Type B pancreatic cell (in vitro differentiated cells): ENCODE results near the gene PIGN. TPM values are rescaled to one million over a fixed set of nuclear protein-coding genes. Genes with fewer than 3 reads are reported as not detected.
"Not testable (repeated sequence)": the region's sequence is repeated elsewhere in the genome, so short reads cannot be mapped to it uniquely, and the experiment has no call there.

ENCODE experiments used
- DNase-seq: peaks from one replicate; pipeline ENCODE4 v3.0.0; 2021; ENCODE audit warnings: mixed read lengths; ENCODE audit not compliant: unreplicated experiment; ENCODE audit errors: extremely low spot score
- H3K27ac Mint-ChIP-seq: 2 replicates; pipeline ENCODE4 v1.8.0; 2021; ENCODE audit warnings: mild to moderate bottlenecking, mixed read lengths
- H3K27me3 Mint-ChIP-seq: 2 replicates; pipeline ENCODE4 v1.8.0; 2021; ENCODE audit warnings: mixed read lengths
- H3K36me3 Mint-ChIP-seq: 2 replicates; pipeline ENCODE4 v1.8.0; 2021; ENCODE audit warnings: mixed read lengths
- H3K4me1 Mint-ChIP-seq: one replicate; pipeline ENCODE4 v1.8.0; 2021; ENCODE audit warnings: mixed read lengths; ENCODE audit not compliant: unreplicated experiment
- H3K4me3 Mint-ChIP-seq: 2 replicates; pipeline ENCODE4 v1.8.0; 2021; ENCODE audit warnings: mild to moderate bottlenecking, mixed read lengths
- H3K9me3 Mint-ChIP-seq: 2 replicates; pipeline ENCODE4 v1.8.0; 2021; ENCODE audit warnings: mixed read lengths
- CTCF ChIP-seq: fragments of 200-600 bp; sonication (generic); conservative IDR thresholded peaks from 2 replicates; pipeline ENCODE4 v1.5.0; 2021; ENCODE audit warnings: antibody characterized with exemption, mild to moderate bottlenecking
- total RNA-seq: library from RNA; stranded (reverse); gene quantifications from 2 replicates; pipeline ENCODE4 v1.2.1, GENCODE V29; 2021; ENCODE audit warnings: low replicate concordance

The PIGN gene
- total RNA-seq, 1 donor from 2014 or later: 33.8 TPM

- no peak overlapping the region for H3K4me3 Mint-ChIP-seq
- peaks cover 18% of the 10 kb centered on the region for H3K36me3 Mint-ChIP-seq
- no peaks in the 10 kb centered on the region for H3K27me3 Mint-ChIP-seq
- H3K9me3 Mint-ChIP-seq: no peaks in the 10 kb centered on the region
- peaks cover 3% of the 10 kb centered on the region for H3K4me1 Mint-ChIP-seq
- H3K27ac Mint-ChIP-seq: no peak overlapping the region
- no peak for TF ChIP-seq CTCF
- DNase-seq: no peak
These were observed 142.3 kb downstream of the PIGN start for GRCh38 chr18:62044490-62045000.

GRCh38 chr18:62037989-62038778, 148.7 kb downstream of the PIGN start:
- H3K27ac Mint-ChIP-seq: no peak overlapping the region
- H3K9me3 Mint-ChIP-seq: no peaks in the 10 kb centered on the region
- H3K36me3 Mint-ChIP-seq: no peaks in the 10 kb centered on the region
- no peaks in the 10 kb centered on the region for H3K27me3 Mint-ChIP-seq
- peaks cover 24% of the 10 kb centered on the region for H3K4me1 Mint-ChIP-seq
- no peak overlapping the region for H3K4me3 Mint-ChIP-seq
- DNase-seq: no peak
- no peak for TF ChIP-seq CTCF

- no peak for DNase-seq
- peaks cover 20% of the 10 kb centered on the region for H3K4me1 Mint-ChIP-seq
These were observed 149.7 kb downstream of the PIGN start for GRCh38 chr18:62037012-62037742.

GRCh38 chr18:62034286-62034685, 152.6 kb downstream of the PIGN start:
- H3K4me1 Mint-ChIP-seq: peaks cover 33% of the 10 kb centered on the region
- H3K9me3 Mint-ChIP-seq, H3K27me3 Mint-ChIP-seq, DNase-seq, H3K27ac Mint-ChIP-seq, H3K4me3 Mint-ChIP-seq, H3K36me3 Mint-ChIP-seq: not testable (repeated sequence)

More at GRCh38 chr18:62037012-62037742, 149.7 kb downstream of the PIGN start:
- TF ChIP-seq CTCF: no peak
- Mint-ChIP-seq H3K27ac (no peak overlapping the region), H3K27me3 (no peaks in the 10 kb centered on the region), H3K36me3 (no peaks in the 10 kb centered on the region), H3K4me3 (no peak overlapping the region), H3K9me3 (no peaks in the 10 kb centered on the region)

GRCh38 chr18:62033756-62034155, 153.1 kb downstream of the PIGN start:
- H3K36me3 Mint-ChIP-seq: no peaks in the 10 kb centered on the region
- H3K27me3 Mint-ChIP-seq: no peaks in the 10 kb centered on the region
- peaks cover 33% of the 10 kb centered on the region for H3K4me1 Mint-ChIP-seq
- no peak overlapping the region for H3K27ac Mint-ChIP-seq
- H3K4me3 Mint-ChIP-seq: no peak overlapping the region
- TF ChIP-seq CTCF: no peak
- no peaks in the 10 kb centered on the region for H3K9me3 Mint-ChIP-seq
- no peak for DNase-seq

GRCh38 chr18:62033207-62033606, 153.6 kb downstream of the PIGN start:
- no peaks in the 10 kb centered on the region for H3K9me3 Mint-ChIP-seq
- DNase-seq: no peak
- H3K4me3 Mint-ChIP-seq: no peak overlapping the region
- H3K27me3 Mint-ChIP-seq: no peaks in the 10 kb centered on the region
- H3K27ac Mint-ChIP-seq: no peak overlapping the region
- peaks cover 30% of the 10 kb centered on the region for H3K4me1 Mint-ChIP-seq
- H3K36me3 Mint-ChIP-seq: no peaks in the 10 kb centered on the region
- TF ChIP-seq CTCF: no peak
